Vagina (tissue), 2 donors: ENCODE results near the gene DNAH3. TPM values are rescaled to one million over a fixed set of nuclear protein-coding genes. Genes with fewer than 3 reads are reported as not detected.

Experiments
- DNase-seq, 2 donors: peaks; one replicate each; pipeline ENCODE4 v3.0.0-alpha.2; 2017; ENCODE audit errors: extremely low spot score in 2 of 2
- H3K27ac ChIP-seq: fragments of 200-600 bp; sonication (generic); one replicate; pipeline ENCODE4 v1.5.1; 2019
- H3K27me3 ChIP-seq: fragments of 200-600 bp; sonication (generic); one replicate; pipeline ENCODE4 v1.5.1; 2019
- H3K36me3 ChIP-seq, 2 donors: fragments of 200-600 bp; sonication (generic); one replicate each; pipeline ENCODE4 v1.5.1; 2017 to 2019
- H3K4me1 ChIP-seq: fragments of 200-600 bp; sonication (generic); one replicate; pipeline ENCODE4 v1.5.1; 2019
- H3K4me3 ChIP-seq, 2 donors: fragments of 200-600 bp; sonication (generic); 1 replicate in 1 of 2; 2 replicates in 1 of 2; pipeline ENCODE4 v1.5.1; 2016 to 2019
- H3K9me3 ChIP-seq: fragments of 200-600 bp; sonication (generic); one replicate; pipeline ENCODE4 v1.5.1; 2019
- CTCF ChIP-seq, 3 experiments: fragments of 450-650 bp in 2 of 3; fragments of 200-600 bp in 1 of 3; sonication (generic) in 1 of 3; IDR thresholded peaks; one replicate each; pipeline ENCODE4 v1.5.1; 2017 to 2019; ENCODE audit warnings: antibody characterized with exemption in 3 of 3, mild to moderate bottlenecking in 2 of 3, moderate library complexity in 2 of 3
- POLR2A ChIP-seq, 2 donors: fragments of 450-650 bp; IDR thresholded peaks; one replicate each; pipeline ENCODE4 v1.6.1; 2017; ENCODE audit warnings: antibody characterized with exemption in 2 of 2, mild to moderate bottlenecking in 2 of 2, moderate library complexity in 2 of 2
- POLR2AphosphoS5 ChIP-seq, 2 donors: sonication (generic); formaldehyde crosslinking; IDR thresholded peaks; one replicate each; pipeline ENCODE4 v1.9.0; 2017; ENCODE audit warnings: antibody characterized with exemption in 2 of 2, mild to moderate bottlenecking in 2 of 2, low read depth in 1 of 2; ENCODE audit not compliant: insufficient read depth in 1 of 2
- intact Hi-C: fragments of 100-400 bp; cut with DNase I; formaldehyde crosslinking; loops from one replicate; pipeline ENCODE4 v1.15.1; 2023
- total RNA-seq: library from RNA; depleted of rRNA; stranded (reverse); fragments of >200 nt; gene quantifications from one replicate; pipeline ENCODE4 v1.2.3, GENCODE V29; 2016

Gene DNAH3
- total RNA-seq, 1 donor from 2014 or later = 0.25 TPM

GRCh38 chr16:20906341-20907255 lies 244.0 kb downstream of the DNAH3 start:
- intact Hi-C loops = loop anchor here (5.0 kb wide), 1 partner anchor 39 kb away; no protein-coding TSS in a partner anchor
- H3K4me1 ChIP-seq = peaks cover 87% of the 10 kb centered on the region
- DNase-seq = no peak
- H3K27me3 ChIP-seq = no peaks in the 10 kb centered on the region
- H3K9me3 ChIP-seq = no peaks in the 10 kb centered on the region
- no peaks in the 10 kb centered on the region for H3K36me3 ChIP-seq
- H3K4me3 ChIP-seq = no peak overlapping the region
- peak in 1 of 2 donors; percentile 84 for TF ChIP-seq POLR2AphosphoS5 (IDR thresholded peaks at IDR 0.05; ENCODE audit: insufficient read depth in 1 of 2, low read depth in 1 of 2)
- no peak for TF ChIP-seq POLR2A (IDR thresholded peaks at IDR 0.05)
- TF ChIP-seq CTCF (IDR thresholded peaks at IDR 0.05) = no peak
- peak overlapping the region; percentile 79 for H3K27ac ChIP-seq

GRCh38 chr16:20905576-20905975 lies 245.1 kb downstream of the DNAH3 start:
- H3K4me1 ChIP-seq = peaks cover 79% of the 10 kb centered on the region

GRCh38 chr16:20904507-20905081 lies 246.1 kb downstream of the DNAH3 start:
- H3K4me1 ChIP-seq = peaks cover 73% of the 10 kb centered on the region
- intact Hi-C loops = loop anchor here (5.0 kb wide), 1 partner anchor 37 kb away; no protein-coding TSS in a partner anchor
- TF ChIP-seq CTCF (IDR thresholded peaks at IDR 0.05) (no peak), POLR2A (IDR thresholded peaks at IDR 0.05) (no peak), POLR2AphosphoS5 (IDR thresholded peaks at IDR 0.05; ENCODE audit: insufficient read depth in 1 of 2, low read depth in 1 of 2) (peak; percentile 15 to 47)
- no peak for DNase-seq
- H3K36me3 ChIP-seq = no peaks in the 10 kb centered on the region
- H3K27ac ChIP-seq = peak overlapping the region; percentile 79
- H3K27me3 ChIP-seq = no peaks in the 10 kb centered on the region
- no peaks in the 10 kb centered on the region for H3K9me3 ChIP-seq
- H3K4me3 ChIP-seq = no peak overlapping the region

More at GRCh38 chr16:20905576-20905975, 245.1 kb downstream of the DNAH3 start:
- intact Hi-C loops = loop anchor here (5.0 kb wide), 1 partner anchor 38 kb away; no protein-coding TSS in a partner anchor
- Histone ChIP-seq H3K4me3 (no peak overlapping the region), H3K36me3 (no peaks in the 10 kb centered on the region), H3K9me3 (no peaks in the 10 kb centered on the region), H3K27me3 (no peaks in the 10 kb centered on the region), H3K27ac (peak overlapping the region; percentile 79)
- DNase-seq = no peak
- TF ChIP-seq POLR2A (IDR thresholded peaks at IDR 0.05) = no peak
- no peak for TF ChIP-seq CTCF (IDR thresholded peaks at IDR 0.05)
- TF ChIP-seq POLR2AphosphoS5 (IDR thresholded peaks at IDR 0.05; ENCODE audit: insufficient read depth in 1 of 2, low read depth in 1 of 2) = no peak

- intact Hi-C loops = no loop called here
- no peak for DNase-seq
- H3K4me1 ChIP-seq = peaks cover 78% of the 10 kb centered on the region
- H3K4me3 ChIP-seq = no peak overlapping the region
- no peaks in the 10 kb centered on the region for H3K27me3 ChIP-seq
- peak overlapping the region; percentile 79 for H3K27ac ChIP-seq
- H3K36me3 ChIP-seq = no peaks in the 10 kb centered on the region
- TF ChIP-seq POLR2A (IDR thresholded peaks at IDR 0.05) (no peak), POLR2AphosphoS5 (IDR thresholded peaks at IDR 0.05; ENCODE audit: insufficient read depth in 1 of 2, low read depth in 1 of 2) (no peak), CTCF (IDR thresholded peaks at IDR 0.05) (no peak)
- H3K9me3 ChIP-seq = no peaks in the 10 kb centered on the region
Observed at GRCh38 chr16:20903899-20904506, 246.6 kb downstream of the DNAH3 start.
